NOMO-1 (cell line): ENCODE measurements around the gene PNP.
"Not testable (repeated sequence)": the region's sequence is repeated elsewhere in the genome, so short reads cannot be mapped to it uniquely, and the experiment has no call there.

Source experiments
- DNase-seq, 2 experiments: peaks; one replicate each; lab custom pipeline; 2025; ENCODE audit not compliant: unreplicated experiment in 2 of 2; lab: John Stamatoyannopoulos, UW

The PNP gene

DNA sequence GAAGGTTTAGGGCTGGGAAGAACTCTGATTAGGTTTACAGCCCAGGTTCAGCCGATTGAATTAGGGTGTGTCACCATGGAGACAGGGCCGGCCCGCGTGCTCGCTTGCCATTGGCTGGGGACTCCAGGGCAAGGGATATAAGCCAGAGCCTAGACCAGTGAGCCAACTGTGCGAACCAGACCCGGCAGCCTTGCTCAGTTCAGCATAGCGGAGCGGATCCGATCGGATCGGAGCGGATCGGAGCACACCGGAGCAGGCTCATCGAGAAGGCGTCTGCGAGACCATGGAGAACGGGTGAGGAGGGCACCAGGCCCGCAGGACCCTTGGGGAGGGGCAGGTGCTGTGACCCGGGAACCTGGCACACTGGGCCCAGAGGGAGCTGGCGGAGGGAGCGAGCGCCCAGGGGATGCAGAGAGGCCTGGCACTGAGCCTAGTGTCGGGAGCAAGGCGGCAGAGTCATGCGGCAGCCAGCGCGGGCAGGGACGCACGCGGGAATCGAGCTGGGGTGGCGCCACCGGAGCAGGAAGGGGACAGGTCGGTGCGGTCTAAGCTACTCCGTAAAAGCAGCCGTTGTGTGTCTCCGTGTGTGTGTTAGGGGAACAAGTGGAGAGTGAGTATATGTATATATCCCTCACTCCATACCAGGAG lies at the start of gene PNP:
PNP (plus strand) TSS at position 165 of the 648 bp plus-strand sequence; CDS start at position 284, 119 bp downstream.
- peak; percentile 86 to 91 for DNase-seq

DNA sequence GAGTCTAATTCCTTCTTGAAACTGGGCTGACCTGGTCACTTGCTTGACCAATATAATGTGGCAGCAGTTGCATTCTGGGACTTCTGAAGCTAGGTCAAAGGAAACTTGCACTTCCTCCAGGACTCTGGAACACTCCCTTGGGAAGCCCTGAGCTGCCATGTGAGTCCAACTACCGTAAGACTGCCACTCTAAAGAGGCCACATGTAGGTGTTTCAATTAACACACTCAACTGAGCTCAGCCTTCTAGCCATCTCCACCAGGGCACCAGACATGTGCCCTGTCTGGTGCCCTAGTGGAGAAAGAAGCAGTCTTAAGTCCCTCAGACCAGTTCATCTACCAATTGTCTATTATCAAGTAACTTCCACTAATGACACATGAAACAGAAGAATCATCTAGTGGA lies 49.8 kb upstream of the PNP start:
- no peak for DNase-seq

DNA sequence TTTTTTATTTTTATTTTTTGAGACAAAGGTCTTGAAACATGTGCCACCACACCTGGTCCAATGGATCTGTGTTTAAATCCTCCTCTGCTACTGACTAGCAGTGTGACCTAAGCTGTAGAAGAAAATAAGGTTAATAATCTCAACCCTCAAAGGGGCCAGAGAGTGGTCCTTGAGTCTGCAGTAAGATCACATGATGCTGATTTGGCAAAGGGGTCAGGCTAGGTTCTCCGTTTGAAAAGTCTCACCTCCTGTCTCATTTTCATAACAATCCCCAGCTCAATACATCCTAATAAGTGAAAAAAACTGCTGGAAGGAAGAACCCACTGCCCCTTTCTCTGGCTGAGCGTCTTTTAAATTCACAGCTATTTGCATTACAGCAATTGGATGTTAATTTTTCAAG lies 47.9 kb upstream of the PNP start:
- DNase-seq: no peak

DNA sequence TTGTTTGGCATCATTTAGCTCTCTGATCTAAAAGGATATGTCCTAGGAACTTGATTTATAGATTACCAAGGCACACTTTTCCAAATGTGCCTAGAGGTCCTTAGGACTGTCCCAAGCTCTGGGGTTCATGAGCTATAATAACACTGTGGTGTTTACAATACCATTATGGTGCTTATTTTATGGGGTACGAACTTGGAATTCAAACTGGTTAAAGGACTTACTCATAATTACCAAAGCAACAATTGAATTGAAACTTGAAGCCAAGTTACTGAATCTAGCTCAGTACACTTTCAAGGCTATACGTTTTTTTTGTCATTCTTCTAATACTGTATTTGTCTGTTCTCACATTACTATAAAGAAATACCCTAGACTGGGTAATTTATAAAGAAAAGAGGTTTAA lies 46.3 kb upstream of the PNP start:
- no peak for DNase-seq

DNA sequence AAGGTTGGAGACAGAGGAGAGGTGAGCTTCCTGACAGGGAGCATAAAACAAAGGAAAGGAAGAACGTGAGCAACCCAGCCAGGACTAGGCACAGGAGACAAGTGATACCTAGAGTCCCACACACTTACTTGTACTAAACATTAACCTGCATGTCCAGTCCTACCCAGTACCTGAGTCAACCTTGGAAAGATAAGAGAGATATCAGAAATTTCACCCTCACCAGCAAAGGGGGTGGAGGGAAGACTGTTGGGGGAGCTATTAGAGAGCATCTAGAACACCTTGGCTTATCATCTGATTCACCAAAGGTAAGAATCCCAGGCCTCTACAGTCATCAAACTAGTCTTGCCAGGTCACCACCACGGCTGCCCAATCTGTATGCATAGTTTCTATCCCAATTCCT lies 44.4 kb upstream of the PNP start:
- DNase-seq: no peak

DNA sequence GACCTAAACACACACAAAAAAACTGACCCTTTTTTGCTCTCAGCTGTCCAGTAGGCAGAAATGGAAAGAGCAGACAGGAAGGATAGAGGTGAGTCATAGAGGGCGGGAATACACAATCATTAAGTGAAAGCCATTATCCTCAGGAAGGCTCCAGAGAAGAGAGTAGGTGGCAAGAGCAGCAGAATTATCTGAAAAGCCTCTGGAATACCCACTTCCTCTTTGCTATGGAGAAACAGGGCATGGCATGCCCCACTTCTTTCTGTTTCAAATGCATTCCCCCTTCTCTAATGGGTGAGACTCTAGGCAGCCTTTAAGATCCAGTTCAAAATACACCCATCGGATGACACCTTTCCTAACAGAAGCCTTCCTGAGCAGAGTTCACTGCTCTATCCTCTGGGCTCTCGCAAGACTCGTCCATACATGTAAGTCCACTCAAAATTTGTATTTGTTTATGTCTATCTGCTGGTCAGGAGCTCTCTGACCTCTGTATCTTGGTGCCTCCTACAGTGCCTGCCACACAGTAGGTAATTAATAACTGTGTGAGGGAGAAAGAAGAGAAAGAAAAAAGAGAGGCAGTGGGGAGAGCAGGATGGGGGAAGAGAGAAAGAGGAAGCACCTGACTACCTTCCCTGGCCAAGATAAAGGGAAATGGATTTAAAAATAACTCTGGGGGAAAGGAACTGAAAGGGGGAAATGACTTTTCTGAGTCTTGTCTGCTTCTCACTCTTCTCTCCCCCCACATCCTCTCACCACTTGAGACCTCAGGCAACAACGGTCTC lies 41.8 kb upstream of the PNP start:
- DNase-seq: peak; percentile 86 to 92

DNA sequence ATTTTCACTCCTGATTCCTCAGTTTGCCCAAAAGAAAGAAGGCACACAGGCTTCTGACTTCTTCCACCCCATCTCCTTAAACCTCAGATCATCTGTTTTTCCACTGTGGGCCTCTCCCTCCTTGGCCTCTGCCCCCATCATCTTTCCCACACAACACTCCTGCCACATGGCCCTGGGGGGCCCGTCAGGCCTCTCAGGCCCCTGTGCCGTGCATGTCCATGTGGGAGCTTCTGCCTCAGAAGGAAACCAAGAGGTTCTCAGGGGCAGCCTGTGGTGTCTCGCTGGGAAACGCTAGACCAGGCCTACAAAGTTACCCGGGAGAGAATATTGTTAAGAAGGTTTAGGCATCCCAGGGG lies 41.2 kb upstream of the PNP start:
- DNase-seq: no peak

DNA sequence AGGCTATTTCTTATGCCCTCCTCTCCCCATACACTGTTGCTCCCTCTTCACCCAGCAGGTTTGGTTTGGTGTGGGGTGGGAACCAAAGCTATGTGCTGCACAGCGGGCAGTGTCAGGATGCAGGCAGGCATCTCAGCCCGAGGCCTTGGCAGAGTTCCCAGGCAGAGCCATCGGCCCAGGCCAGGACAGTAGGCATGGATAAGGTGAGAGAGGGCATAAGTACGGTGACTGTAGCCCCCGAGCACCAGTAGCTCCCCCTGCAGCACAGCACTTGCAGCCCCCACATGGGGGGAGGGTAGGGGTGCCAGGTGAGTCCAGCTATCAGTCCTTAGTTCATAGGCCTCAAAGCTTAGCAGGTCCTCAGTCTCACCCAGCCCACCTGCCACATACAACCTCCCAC lies 40.4 kb upstream of the PNP start:
- no peak for DNase-seq

DNA sequence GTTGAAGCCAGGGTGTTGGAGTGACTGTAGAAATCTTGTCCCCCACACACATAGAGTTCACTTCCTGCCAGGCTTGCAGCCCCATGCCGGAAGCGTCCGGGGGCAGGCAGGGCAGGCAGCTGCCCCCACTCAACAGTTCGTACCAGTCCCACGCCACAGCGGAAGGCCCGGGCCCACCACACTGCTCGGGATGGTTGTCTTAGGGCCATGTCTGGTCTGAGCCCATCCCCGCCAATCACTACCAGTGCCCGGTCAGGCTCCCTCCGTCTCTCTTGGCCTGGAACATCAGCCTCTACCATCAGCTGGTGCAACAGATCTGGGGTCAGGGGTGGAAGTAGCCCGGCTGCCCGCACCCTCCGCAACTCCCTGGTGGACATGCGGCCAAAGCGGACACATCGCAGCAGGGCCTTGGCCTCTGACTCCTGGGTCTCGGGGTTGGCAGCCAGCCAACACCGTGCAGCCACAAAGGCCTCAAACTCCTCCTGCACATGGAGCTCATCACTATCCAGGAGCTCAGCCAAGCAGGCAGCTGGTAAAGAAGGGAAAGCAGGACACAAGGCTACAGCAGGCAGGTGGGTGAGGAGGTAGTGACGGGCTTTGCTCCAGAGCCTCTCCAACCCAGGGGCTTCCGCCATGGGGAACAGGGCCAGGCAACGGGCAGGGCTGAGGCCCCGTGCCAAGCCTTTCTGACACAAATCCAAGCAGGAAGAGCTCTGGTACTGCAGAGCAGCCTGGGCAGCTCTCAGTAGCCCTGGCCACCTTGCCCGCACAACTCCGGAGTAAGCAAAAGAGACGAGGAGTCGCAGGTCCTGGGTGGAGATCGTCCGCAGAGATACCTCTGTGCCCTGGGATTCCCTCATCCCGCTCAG lies 39.2 kb upstream of the PNP start:
- DNase-seq: no peak

DNA sequence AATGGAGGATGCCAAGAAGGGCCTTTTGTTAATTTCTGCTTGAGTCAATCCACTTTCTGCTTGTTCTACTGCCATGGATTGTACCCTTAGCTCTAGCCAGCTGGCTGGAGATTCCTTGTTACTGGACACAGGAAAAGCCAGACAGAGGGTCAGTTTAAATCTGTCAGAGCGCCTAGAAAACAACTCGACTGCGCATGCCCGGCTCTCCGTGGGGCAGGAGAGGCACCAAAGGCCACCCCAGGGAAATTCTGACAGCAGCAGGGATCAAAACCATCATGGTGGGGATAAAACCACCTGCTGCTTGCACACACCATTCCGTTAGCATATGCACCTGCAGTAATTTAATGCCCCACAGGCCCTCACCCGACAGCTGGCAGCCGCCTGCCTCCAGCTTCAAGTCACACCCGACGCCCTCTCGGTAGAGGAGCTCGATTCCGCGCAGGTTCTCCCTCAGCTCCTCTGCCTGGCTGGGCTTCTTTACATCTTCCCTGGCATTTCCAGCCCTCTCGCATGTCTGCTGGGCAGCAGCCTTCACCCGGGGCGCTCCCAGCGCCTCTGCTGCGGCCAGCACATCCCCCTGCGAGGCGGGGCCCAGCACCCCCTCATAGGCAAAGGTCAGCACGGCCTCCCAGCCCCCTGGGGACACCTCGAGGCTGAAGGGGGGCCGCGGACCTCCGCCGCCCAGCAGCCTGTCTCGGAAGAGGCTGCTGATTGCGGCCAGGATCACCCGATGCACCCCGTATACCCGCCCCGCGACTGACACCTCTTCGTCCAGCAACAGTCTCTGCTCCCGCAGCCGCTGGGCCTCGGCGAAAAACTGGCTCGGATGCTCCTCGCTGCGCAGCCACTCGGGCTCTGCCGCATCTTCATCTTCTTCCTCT lies 34.3 kb upstream of the PNP start:
- DNase-seq: no peak

DNA sequence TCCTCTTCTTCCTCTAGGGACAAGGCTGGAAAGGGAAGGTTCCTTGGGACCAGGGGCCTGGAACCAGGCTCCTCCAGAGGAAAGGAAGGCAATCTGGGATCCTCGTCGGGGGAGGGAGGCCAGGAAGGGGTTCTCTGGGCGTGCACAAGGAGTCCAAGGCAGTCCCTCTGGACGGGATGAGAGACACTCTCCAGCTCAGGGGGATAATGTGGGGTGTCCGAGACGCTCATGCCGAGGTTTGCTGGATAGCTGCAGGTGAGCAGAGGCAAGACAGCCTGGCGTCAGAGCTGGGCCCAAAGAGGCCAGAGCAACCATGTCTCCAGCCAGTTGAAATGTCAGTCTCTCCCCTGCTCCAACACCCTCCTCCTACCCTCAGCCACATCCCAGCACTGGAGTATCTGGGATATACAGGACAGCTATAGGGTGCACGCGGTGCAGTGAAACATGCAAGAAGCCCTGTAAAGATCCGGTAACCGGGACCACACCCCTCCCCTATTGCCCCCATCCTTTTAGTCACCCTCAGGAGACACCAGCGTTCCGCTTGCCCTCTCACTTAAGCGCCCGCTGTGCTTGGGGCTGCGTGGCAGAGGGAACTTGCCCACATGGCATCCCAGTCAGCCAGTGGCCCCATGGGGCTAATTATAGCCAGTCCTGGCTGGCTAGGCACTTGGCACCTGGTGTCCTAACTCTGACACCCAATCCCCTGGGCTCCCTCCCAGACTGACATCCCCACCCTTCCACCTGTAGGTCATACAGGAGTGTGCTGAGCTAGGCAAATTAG lies 33.4 kb upstream of the PNP start, which contains the start of gene KLHL33:
KLHL33 (minus strand) TSS at position 585 of the 781 bp plus-strand sequence; CDS start at position 230, 355 bp downstream.
- DNase-seq: no peak

DNA sequence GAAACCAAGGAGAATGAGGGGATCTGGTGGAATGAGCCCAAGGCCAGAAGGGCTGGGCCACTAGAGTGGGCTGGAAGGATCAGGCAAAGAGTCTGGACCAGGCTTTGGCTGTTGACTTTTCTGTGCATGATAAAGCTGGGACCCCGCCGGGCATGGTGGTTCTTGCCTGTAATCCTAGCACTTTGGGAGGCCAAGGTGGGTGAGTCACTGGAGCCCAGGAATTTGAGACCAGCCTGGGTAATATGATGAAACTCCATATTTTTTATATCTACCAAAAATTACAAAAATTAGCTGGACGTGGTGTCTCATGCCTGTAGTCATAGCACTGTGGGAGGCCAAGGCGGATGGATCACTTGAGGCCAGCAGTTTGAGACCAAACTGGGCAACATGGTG lies 32.8 kb upstream of the PNP start:
- no peak for DNase-seq

DNA sequence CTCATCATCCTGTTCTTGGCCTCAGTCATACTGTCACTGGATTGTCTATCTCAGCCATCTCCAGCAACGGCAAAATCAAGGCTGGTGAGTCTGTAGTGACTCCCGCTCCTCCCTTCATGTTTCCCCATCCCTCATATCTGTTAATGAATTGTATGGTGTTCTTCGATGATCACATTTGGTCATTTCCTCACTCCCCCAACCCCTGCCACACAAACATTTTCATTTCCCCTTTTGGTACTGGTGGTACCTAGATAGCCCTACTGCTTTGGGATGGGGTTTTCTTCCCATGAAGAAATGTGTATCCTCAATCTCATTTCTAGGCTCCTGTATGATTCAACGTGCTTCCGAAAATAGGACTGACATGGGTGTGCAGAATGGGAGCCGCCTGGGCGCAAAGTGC lies 30.5 kb upstream of the PNP start:
- peak; percentile 55 to 59 for DNase-seq

DNA sequence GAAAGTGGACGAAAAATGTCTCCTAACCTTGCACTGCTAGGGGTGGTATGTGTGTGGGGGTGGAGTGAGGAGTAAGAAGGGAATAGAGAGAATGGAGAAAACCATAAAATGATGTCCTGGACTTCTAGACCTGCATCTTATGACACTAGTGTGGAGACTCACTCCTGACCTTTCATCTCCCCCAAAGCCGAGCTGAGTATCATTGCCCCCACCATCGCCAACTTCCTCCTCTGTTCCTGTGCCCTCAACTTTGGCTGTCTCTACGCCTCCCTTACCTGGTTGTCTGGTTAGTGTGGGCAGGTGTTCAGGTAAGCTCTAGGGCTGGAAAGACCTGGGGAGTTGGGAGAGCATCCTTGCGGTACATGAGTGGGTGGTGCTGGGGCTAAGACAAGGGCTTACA lies 28.7 kb upstream of the PNP start:
- DNase-seq: no peak

DNA sequence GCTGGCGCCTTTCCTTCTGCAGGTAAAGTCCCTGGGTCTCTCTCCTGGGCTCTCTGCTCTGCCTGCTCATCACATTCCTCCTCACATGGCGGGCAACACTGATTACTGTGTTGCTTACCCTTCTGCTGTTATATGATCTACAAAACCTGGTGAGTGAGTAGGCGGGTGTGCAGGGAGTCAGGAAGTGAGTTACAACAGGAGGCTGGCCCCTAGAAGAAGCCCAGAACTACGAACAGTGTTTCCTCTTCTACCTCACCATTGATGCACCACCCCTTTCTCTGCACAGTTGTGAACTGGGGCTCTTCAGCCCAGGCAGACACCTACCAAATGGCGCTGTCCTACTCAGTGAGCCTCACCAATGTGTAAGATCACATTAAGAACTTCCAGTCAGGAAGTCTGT lies 28.3 kb upstream of the PNP start:
- DNase-seq: peak; percentile 41 to 52

DNA sequence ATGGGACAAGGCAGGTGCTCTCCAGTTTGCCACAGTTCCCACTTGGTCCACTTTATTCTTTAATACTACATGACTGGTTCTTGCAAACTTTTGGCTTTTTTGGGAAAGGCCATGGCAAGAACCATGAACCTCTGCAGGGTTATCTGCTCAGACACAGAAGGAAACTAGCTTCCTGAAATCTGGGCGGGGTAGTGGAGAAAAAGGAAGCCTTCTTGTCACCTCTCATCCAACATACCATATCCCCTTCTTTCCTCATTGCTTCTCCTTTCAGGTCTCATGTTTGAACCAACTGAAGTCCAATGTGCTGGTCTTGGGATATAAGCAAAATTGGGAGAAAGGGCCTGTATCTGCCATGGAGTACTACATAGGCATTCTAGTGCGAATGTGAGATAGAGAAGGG lies 27.7 kb upstream of the PNP start:
- no peak for DNase-seq

DNA sequence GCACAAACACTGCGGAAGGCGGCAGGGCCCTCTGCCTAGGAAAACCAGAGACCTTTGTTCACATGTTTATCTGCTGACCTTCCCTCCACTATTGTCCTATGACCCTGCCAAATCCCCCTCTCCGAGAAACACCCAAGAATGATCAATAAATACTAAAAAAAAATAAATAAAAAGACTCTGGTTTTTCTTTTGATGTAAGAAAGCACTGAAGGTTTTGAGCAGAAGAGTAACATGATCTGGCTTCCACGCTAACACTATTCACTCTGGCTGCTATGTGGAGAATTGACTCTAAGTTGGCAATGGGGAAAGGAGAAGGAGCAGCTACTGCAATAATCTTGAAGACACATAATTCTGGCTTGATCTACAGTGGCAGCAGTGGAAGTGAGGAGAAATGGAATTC lies 25.6 kb upstream of the PNP start:
- DNase-seq: not testable (repeated sequence)

DNA sequence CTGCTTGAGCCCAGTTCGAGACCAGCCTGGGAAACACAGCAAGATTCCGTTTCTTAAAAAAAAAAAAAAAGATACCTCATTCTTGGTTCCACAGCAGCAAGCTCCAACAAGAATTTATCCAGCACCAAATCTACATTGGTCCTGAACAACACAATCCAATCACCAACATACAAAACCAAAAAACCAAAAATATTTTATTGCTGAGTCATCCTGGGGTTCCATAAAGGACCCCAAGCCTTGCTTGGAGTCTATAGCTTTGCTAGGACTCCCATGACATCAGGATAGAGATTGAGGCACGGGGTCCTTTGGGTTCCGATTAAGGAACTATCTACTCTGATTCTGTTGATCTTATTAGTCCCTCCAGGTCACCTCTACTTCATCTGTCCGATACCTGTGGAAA lies 22.3 kb upstream of the PNP start:
- no peak for DNase-seq

DNA sequence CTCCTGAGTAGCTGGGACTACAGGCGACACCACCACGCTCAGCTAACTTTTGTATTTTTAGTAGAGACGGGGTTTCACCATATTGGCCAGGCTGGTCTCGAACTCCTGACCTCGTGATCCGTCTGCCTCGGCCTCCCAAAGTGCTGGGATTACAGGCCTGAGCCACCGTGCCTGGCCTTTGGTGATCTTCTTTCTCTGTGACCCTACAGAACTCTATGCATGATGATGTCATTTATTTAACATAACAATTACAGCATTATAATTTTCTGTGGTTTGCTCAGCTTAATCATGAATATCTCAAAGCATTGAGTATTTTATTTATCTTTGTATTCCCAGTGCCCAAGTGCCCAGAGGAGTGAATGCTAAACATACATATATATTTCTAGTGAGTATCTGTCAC lies 16.4 kb upstream of the PNP start:
- not testable (repeated sequence) for DNase-seq
